ENCODE results near the gene TEX38. TPM values are rescaled to one million over a fixed set of nuclear protein-coding genes. Genes with fewer than 3 reads are reported as not detected.
A peak's percentile ranks its signal among the peaks of the same experiment; 100 is the strongest.
"Not testable (repeated sequence)": the region's sequence is repeated elsewhere in the genome, so short reads cannot be mapped to it uniquely, and the experiment has no call there.

Gene TEX38
- total RNA-seq, 1 experiment from 2014 or later: not detected

GRCh38 chr1:46705408-46705807, 33.8 kb downstream of the TEX38 start:
- DNase-seq (ENCODE audit: low read depth): no peak
- in situ Hi-C loops (cut with HindIII; ENCODE audit: low pct_unique_long_range_greater_than_20kb, low sequenced_read_pairs): no loop called here

GRCh38 chr1:46708121-46708520, 36.5 kb downstream of the TEX38 start:
- in situ Hi-C loops (cut with HindIII; ENCODE audit: low pct_unique_long_range_greater_than_20kb, low sequenced_read_pairs): no loop called here
- no peak for DNase-seq (ENCODE audit: low read depth)

GRCh38 chr1:46714976-46715375, 43.3 kb downstream of the TEX38 start:
- no peak for DNase-seq (ENCODE audit: low read depth)
- in situ Hi-C loops (cut with HindIII; ENCODE audit: low pct_unique_long_range_greater_than_20kb, low sequenced_read_pairs): no loop called here

- no peak for DNase-seq (ENCODE audit: low read depth)
- in situ Hi-C loops (cut with HindIII; ENCODE audit: low pct_unique_long_range_greater_than_20kb, low sequenced_read_pairs): no loop called here
Observed at GRCh38 chr1:46717654-46718053, 46.0 kb downstream of the TEX38 start.

GRCh38 chr1:46718340-46718726, 46.7 kb downstream of the TEX38 start:
- DNase-seq (ENCODE audit: low read depth): no peak
- in situ Hi-C loops (cut with HindIII; ENCODE audit: low pct_unique_long_range_greater_than_20kb, low sequenced_read_pairs): no loop called here

GRCh38 chr1:46718727-46719622, 47.3 kb downstream of the TEX38 start, which contains the start of gene EFCAB14:
Gene EFCAB14, minus strand, starts transcription at chr1:46719114. Its CDS starts 1,027 bp downstream, at chr1:46718087.
- DNase-seq (ENCODE audit: low read depth): peak; percentile 96
- in situ Hi-C loops (cut with HindIII; ENCODE audit: low pct_unique_long_range_greater_than_20kb, low sequenced_read_pairs): no loop called here

GRCh38 chr1:46719689-46720088, 48.0 kb downstream of the TEX38 start:
- peak; percentile 14 for DNase-seq (ENCODE audit: low read depth)
- in situ Hi-C loops (cut with HindIII; ENCODE audit: low pct_unique_long_range_greater_than_20kb, low sequenced_read_pairs): no loop called here

GRCh38 chr1:46720319-46720718, 48.7 kb downstream of the TEX38 start:
- DNase-seq (ENCODE audit: low read depth); in situ Hi-C loops (cut with HindIII; ENCODE audit: low pct_unique_long_range_greater_than_20kb, low sequenced_read_pairs): not testable (repeated sequence)

- in situ Hi-C loops (cut with HindIII; ENCODE audit: low pct_unique_long_range_greater_than_20kb, low sequenced_read_pairs): no loop called here
- no peak for DNase-seq (ENCODE audit: low read depth)
Observed at GRCh38 chr1:46721204-46721603, 49.5 kb downstream of the TEX38 start.

GRCh38 chr1:46721686-46722205, 50.1 kb downstream of the TEX38 start:
- no peak for DNase-seq (ENCODE audit: low read depth)
- in situ Hi-C loops (cut with HindIII; ENCODE audit: low pct_unique_long_range_greater_than_20kb, low sequenced_read_pairs): no loop called here

Other genes starting within 250 kb of the TEX38 start
- not detected in 2 replicates for gene DMBX1, start 182.0 kb upstream of the TEX38 start, total RNA-seq (2014; rRNA removed; shearing (Covaris generic); ENCODE audit: low replicate concordance)
- gene KNCN, start 120.2 kb upstream of the TEX38 start, total RNA-seq (2014; rRNA removed; shearing (Covaris generic); ENCODE audit: low replicate concordance): not detected in 2 replicates
- 25.7 and 37.5 TPM in 2 replicates for gene MKNK1, start 67.6 kb upstream of the TEX38 start, total RNA-seq (2014; rRNA removed; shearing (Covaris generic); ENCODE audit: low replicate concordance)
- 17.7 and 33.9 TPM in 2 replicates for gene MOB3C, start 55.0 kb upstream of the TEX38 start, total RNA-seq (2014; rRNA removed; shearing (Covaris generic); ENCODE audit: low replicate concordance)
- 85.1 and 98.8 TPM in 2 replicates for gene ATPAF1, start 3.5 kb upstream of the TEX38 start, total RNA-seq (2014; rRNA removed; shearing (Covaris generic); ENCODE audit: low replicate concordance)
- 34.5 and 60.9 TPM in 2 replicates for gene EFCAB14, start 47.3 kb downstream of the TEX38 start, total RNA-seq (2014; rRNA removed; shearing (Covaris generic); ENCODE audit: low replicate concordance)
- not detected in 2 replicates for gene CYP4B1, start 127.2 kb downstream of the TEX38 start, total RNA-seq (2014; rRNA removed; shearing (Covaris generic); ENCODE audit: low replicate concordance)

Data from Caki2 (cell line).